NCI-H1092 (cell line): ENCODE measurements around the gene CNTNAP5.

Experiments used
- DNase-seq: peaks from one replicate; lab custom pipeline; 2025; lab: John Stamatoyannopoulos, UW

The CNTNAP5 gene

GRCh38 chr2:124267794-124268193 lies 242.7 kb downstream of the CNTNAP5 start:
- no peak for DNase-seq

DNA sequence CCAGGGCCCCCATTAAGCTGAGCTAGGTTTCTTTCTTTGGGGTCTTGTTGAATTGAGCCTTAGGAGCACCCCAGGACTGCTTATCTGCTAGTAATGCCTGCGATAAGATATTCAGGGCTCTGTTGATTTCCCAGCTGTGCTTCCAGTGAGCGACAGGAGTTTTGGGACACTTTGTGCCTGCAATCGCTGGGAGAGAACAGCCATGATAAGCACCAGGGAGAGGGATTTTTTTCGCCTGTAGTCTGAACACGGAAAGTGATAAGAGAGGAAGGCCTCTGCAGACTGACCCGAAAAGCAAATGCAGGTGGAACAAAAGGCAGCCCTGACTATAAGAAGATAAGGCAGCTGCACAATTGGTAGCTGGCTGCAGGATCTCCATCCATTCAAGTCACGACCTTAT lies 244.3 kb downstream of the CNTNAP5 start:
- no peak for DNase-seq

DNA sequence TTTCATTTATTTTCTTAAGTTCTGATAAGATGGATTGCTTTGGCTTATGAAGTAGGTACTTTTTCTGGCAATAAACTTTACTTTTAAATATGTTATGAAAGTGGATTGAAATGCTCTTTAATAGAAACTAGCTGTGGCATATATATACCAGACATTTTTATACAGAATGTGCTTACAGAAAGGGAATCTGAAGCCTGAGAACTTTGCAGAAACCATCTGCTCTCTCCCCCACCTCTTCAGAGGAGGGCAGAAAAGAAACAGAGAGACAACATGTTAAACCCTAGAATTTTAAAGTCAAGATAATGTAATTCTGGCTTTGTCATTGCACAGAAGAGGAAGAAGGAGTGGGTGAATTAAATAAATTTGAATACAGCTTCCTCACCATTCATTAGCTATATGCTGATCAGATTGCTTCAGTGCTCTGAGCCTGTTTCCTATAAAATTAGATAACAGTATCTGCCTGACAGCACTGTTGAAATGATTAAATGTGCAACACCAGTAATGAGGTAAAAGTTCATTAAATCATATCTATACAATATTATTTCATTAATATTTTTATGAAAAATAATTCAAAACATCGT lies 247.3 kb downstream of the CNTNAP5 start:
- DNase-seq, result no peak

GRCh38 chr2:124281541-124281940 lies 256.5 kb downstream of the CNTNAP5 start:
- DNase-seq, result no peak

DNA sequence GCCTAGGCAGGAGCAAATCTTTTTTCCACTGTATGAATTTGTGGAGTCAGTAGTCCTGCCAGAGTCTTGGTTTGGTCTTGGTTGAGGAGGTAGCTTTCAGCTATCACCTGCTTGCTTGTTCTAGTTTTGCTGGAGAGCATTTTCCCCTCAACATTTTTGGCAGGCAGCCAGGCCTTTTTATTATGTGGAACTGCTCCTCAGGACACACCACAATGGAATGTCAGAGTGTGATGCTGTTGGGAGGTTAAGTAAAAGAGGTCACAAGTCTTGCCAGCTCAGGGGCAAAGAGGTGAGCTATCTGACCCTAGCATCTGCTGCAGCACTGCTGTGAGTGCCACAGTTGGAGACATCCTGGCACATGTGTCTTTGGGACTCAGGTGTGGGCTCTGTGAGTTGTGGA lies 258.0 kb downstream of the CNTNAP5 start:
- no peak for DNase-seq

GRCh38 chr2:124286089-124286783 lies 261.1 kb downstream of the CNTNAP5 start:
- DNase-seq, result no peak

GRCh38 chr2:124289060-124289459 lies 264.0 kb downstream of the CNTNAP5 start:
- no peak for DNase-seq

DNA sequence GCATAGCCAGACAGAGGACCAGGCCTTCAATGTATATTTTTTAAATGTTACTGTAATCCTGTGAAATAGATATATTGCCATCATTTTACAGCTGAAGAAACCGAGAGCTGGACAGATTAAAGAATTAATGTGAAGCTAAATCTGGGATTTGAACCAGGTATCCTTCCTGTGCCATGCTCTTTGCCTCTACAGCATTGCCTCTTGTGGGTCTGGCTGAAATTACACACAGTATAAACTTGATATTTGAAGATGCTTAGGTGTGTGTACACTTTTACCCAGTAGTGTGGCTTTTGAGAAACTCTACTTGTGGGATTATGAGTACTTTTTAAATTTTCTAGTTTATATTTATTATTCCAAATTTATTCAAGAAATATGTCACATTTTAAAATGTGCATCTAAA lies 264.5 kb downstream of the CNTNAP5 start:
- no peak for DNase-seq

- no peak for DNase-seq
Measured at GRCh38 chr2:124296470-124296869, 271.4 kb downstream of the CNTNAP5 start.

DNA sequence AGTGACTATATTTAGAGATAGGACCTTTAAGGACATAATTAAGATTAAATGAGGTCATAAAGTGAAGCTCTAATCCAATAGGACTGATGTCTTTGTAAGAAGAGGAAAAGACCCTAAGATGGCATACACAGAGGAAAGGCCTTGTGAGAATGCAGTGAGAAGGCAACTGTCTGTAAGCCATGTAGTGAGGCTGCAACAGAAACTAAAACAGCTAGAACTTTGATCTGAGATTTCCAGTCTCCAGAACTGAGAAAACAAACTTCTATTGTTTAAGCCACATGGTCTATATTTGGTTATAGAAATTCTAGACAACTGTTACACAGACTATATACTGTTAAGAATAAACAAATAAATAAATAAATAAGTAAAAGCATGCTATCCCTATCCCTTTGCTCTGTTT lies 276.8 kb downstream of the CNTNAP5 start:
- no peak for DNase-seq

DNA sequence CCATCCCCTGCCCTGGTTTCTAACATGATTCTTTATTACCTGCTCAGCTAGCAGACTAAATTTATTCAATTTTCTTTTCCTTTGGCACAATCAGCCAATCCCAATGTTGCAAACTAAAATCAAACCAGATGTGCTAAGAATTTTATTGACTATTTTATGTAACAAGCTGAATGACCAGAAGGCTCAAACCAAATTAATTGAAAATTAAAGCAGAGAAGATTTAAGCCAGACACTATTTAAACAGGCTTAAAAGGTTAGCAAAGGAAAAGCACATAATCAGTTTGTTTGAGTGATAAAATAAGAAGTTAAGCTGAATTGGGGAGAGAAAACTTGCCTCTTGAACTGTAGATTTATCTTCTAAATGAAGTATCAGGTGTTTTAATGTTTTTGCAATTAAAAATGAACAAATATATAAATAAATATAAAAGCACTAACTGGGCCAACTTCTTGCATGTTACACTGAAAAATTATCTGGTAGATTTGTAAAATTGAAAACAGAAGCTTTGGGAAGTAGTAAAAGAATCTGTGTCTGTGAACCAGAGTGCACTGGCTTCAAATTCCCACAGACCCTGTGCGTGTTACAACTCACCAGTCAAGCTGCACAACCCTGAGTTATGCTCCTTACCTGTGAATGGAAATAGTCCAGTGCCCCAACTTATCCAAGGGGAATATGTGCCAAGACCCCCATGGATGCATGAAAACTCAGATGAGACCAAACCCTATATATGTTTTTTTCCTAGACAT lies 283.4 kb downstream of the CNTNAP5 start:
- no peak for DNase-seq

GRCh38 chr2:124309563-124310138 lies 284.6 kb downstream of the CNTNAP5 start:
- no peak for DNase-seq

GRCh38 chr2:124310671-124311070 lies 285.6 kb downstream of the CNTNAP5 start:
- no peak for DNase-seq

- DNase-seq, result no peak
Measured at GRCh38 chr2:124314084-124314483, 289.0 kb downstream of the CNTNAP5 start.

GRCh38 chr2:124315221-124315880 lies 290.3 kb downstream of the CNTNAP5 start:
- no peak for DNase-seq

DNA sequence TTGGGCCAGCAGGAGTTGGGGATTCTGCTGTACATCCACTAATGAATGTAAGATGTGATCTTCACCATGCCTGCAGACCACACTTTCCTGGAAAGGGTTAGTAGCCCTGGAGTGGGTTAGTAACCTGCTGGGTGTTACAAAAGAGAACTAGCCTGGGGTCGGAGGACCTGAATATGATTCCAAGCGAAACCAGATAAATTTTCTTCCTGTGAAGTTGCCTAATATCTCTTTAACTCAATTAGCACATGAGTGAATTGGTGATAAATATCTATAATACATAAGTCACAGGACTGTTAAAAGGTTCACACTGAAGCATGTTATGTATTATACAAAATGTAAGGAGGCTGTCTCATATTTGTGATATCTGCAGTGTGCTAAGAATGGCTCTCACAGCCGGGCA lies 291.0 kb downstream of the CNTNAP5 start:
- no peak for DNase-seq

DNA sequence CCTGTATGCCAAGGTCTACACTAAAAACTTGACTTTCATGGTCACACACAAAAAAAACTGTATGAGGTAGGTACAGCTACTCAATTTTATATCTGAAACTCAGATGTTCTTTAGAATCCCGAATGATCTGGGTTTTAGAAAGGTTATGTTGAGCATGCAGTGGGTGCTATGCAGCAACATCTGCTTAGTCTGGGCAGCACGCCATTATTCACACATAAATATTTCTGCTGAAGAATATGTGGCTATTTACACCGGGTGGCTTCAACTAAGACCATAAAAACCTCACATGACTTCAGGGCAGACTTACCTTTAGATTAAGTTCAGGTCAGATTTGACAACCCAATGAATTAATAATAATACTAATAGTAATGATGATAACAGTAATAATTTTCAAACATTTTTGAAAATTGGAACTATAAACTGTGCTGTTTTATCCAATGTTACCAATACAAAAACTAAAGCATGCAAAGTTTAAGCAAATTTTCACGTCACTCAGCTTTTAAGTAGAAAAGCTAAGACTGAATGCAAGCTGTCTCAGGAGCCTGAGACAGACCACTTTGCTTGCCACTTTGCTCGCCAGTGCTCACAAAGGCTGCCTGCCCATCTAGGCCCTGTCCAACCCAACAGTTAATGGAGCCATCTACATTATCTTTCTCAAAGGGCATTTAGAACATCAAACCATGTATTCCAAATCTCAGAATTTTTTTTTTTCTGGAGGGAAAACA lies 292.0 kb downstream of the CNTNAP5 start:
- peak; percentile 23 for DNase-seq

DNA sequence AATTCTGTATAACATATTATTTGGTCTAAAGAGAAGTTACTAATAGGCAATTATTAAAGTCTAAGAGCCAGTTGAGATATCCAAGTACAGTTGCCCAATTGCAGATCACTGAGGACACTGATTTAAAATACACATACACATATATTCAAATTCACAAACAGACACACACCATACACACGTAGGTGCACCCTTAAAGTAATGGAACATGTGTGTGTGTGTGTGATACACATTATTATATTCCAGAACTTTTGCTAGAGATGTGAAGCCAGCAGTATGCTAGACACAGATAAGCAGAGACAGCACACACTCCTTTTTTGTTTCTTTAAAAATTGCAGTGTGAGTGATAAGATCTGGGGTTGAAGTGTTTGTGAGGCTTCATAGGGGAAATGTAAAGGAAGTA lies 292.5 kb downstream of the CNTNAP5 start:
- DNase-seq, result no peak

DNA sequence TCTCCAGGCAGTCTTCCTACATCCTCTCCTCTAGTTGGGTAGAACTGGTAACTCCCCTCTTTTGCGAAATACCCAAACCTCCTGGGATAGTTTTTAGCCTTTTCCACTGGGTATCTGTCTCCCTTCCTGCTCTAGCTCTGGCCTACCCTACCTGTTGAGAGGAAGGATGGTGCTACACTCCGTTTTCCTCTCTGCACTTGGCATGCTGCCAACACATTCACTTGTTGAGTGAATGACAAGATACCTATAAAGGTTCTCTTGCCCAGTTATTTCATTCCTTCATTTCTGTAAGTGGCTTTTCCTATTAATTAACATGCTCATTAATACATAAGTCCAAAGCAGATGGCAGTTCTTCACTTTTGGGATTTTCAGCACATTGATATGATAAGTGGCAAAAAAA lies 293.8 kb downstream of the CNTNAP5 start:
- no peak for DNase-seq

GRCh38 chr2:124319577-124319976 lies 294.5 kb downstream of the CNTNAP5 start:
- DNase-seq, result no peak

DNA sequence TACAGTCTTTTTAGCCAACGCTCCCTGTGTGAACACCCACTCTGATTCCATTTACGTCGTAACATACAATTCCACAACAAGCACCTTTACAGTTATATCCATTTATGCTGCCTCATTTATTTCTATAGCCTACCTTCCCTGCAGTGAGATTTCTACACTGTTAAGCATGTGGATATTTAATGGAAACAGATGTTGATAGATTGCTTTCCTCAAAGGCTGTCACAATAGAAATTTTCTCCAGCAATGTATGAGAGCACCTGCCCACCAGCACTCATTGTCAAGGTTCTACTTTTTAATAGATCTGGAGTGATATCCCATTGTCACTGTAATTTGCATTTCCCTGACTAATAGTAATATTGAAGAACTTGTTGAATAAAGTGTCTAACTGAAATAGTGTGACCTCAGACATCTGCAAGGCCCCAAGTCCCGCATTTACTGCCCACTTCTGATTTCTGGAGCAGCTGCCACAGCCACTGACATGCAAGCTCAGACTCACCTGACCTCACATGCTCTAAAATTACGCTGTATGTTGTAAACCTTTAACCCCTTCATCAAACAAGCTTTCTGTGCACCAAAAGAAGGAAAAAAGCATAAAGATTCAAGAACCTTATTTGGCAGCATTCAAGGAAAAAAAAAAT lies 295.1 kb downstream of the CNTNAP5 start:
- no peak for DNase-seq
